Endometrium (tissue), 2 donors: ENCODE measurements around the gene ST6GALNAC6.

ENCODE experiments used
- FAIRE-seq: peaks from 2 replicates; lab custom pipeline; 2012; peaks lifted over from hg19 to GRCh38; lab: Jason Lieb, UNC
- donor health status: control.
- donor health status: control.

The ST6GALNAC6 gene, protein sequence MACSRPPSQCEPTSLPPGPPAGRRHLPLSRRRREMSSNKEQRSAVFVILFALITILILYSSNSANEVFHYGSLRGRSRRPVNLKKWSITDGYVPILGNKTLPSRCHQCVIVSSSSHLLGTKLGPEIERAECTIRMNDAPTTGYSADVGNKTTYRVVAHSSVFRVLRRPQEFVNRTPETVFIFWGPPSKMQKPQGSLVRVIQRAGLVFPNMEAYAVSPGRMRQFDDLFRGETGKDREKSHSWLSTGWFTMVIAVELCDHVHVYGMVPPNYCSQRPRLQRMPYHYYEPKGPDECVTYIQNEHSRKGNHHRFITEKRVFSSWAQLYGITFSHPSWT

GRCh38 chr9:127899128-127899943, at the start of gene ST6GALNAC6:
Gene ST6GALNAC6 (minus strand): TSS chr9:127899603. CDS start chr9:127897981, 1,622 bp downstream.
- FAIRE-seq, result no peak

GRCh38 chr9:127947841-127948710, 48.7 kb upstream of the ST6GALNAC6 start:
- no peak for FAIRE-seq

DNA sequence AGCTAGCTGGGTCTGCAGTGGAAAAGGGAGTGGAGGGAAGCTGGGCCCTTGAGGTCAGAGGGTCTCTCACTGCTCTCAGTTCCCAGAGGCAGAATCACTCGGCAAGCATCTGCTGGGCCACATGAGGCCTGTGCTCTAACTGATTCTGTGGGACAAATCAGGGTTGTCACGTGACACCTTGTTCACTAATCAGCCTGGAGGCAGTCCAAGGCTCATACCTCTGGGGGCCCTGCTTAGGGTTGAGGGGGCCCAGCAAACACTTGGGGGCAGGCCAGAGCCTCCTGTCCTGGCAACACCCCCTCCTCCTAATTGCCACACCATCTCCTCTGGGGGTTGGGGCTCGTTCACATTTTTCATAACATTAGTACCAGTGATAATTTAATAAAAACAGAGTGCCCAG, 47.3 kb upstream of the ST6GALNAC6 start:
- FAIRE-seq, result no peak

GRCh38 chr9:127945942-127946341, 46.5 kb upstream of the ST6GALNAC6 start:
- FAIRE-seq, result no peak

GRCh38 chr9:127945338-127945737, 45.9 kb upstream of the ST6GALNAC6 start:
- FAIRE-seq, result no peak

DNA sequence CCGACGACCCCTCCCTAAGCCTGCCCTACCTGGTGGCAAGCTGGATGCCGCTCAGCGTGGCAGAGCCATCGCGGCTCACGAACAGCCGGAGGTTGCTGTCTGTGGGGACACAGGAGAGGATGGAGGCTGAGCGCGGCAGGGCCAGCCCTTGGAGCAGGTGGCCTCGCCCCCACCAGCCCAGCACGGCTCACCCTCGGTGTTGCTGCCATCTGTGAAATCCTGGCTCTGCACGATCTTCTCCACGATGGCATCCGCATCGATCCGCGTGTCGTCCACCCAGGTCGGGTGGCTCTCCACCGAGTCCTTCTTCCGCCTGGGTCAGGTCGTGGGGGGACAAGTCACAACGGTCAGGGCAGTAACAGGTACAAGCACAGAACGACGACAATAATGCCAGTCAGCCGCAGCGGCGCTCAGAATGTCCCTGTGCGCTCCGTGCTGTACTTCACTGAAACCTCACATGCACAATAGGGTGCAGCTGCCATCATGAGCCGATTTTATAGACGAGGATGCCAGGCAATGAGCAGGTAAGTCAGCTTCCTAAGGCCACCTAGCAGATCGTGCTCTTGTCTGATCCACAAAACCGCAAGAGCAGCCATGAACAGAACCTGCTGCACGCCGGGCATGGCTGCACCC, 45.3 kb upstream of the ST6GALNAC6 start:
- FAIRE-seq, result no peak

DNA sequence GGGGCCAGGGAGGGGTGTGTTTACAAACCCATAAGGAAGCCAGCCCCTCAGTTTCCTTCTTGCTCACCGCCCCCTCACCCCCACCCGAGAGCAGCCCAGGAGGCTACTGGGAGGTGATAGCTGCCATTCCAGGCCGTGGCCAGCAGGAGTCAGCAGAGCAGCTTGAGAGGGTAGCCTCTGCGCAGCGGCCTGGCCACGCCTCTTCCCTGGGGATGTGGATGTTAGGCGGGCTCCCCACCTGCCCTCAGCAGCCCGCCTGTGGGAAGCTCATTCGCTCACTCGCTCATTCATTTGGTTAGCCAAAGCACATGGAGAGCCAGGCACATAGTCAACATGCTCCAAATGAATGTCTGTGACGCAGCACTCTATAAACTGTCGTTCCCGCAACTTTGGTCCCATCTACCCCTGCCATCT, 44.3 kb upstream of the ST6GALNAC6 start:
- FAIRE-seq, result no peak

- no peak for FAIRE-seq
Observed at GRCh38 chr9:127943011-127943662, 43.7 kb upstream of the ST6GALNAC6 start.

GRCh38 chr9:127942216-127943010, 43.0 kb upstream of the ST6GALNAC6 start:
- FAIRE-seq, result no peak

- FAIRE-seq, result no peak
Observed at GRCh38 chr9:127941961-127942215, 42.5 kb upstream of the ST6GALNAC6 start.

- FAIRE-seq, result no peak
Observed at GRCh38 chr9:127941062-127941960, 41.9 kb upstream of the ST6GALNAC6 start.

DNA sequence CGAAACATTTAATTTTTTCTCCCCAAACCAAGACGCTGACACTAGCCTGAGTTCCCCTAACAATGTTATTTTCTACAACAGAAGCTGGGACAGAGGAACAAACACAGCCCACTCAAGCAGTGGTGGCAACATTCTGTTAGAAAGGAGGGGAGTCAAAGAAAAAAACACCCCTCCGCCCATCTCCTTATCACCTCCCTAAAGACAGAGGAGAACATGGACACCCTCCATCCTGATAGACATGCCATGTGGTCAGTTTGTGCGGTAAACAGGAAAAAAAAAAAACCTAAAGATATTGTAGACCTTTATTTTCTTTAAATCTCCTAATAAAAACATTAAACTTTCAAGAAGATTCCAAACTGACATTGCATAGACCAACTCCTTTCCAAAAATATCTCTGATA, 41.2 kb upstream of the ST6GALNAC6 start:
- no peak for FAIRE-seq

GRCh38 chr9:127938298-127938690, 38.9 kb upstream of the ST6GALNAC6 start:
- no peak for FAIRE-seq

GRCh38 chr9:127937388-127938297, 38.2 kb upstream of the ST6GALNAC6 start, which contains the start of gene DPM2:
Gene DPM2 (minus strand): TSS chr9:127937854. CDS start chr9:127937820, 34 bp downstream.
- no peak for FAIRE-seq

DNA sequence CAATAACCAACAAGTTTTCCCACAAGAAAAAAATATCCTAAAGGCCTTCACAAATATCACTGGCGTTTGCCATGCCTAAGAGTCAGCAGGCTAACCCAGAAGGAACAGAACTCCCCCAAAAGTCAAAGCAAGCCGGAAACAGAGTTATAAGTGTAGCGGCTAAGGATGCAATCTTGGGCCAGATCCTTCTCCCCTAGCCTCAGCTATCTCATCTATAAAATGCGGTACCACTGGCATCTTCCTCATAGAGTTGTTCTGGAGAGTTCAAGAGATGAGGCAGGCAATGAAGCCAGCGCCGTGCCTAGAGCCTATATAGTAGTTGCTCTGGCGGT, 37.6 kb upstream of the ST6GALNAC6 start:
- FAIRE-seq, result no peak

- no peak for FAIRE-seq
Observed at GRCh38 chr9:127936347-127936852, 37.0 kb upstream of the ST6GALNAC6 start.

DNA sequence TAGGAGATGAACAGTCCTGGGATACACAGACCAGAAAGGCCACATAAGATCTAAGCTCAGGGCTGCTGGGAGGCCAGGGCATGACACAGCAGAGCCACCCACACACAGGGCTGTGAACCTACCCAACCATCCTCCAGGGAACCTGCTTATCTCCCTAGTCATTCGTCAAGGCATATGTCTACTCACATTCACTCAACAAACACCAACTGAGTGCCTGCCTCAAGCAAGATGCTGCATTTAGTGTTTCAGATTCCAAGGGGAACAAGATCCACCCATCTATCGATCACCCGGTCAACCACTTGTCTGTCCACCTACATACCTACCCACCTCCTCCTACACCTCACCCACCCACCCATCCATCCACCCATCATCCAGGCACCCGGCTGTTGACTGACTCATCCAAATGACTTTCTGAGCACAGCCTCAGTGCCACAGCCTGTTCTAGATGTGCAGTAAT, 36.4 kb upstream of the ST6GALNAC6 start:
- FAIRE-seq, result no peak

DNA sequence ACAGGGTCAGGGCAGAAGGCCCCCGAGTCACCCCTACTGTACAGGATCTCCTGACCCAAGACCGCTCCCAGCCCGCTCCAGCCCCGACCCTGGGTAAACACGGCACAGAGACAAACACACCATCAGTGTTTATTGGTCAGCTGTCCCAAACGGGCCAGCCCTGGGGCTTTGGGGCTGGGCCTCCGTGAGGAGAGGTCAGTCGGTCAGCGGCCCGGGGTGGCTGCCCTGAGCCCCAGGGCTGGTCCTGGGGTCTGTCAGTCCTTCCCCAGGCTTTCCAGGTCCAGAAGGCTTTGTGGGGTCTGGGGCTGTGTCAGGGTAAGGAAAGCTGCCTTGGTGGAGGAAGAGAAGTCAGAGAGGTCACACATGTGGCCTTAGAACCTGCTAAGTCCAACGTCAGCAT, 35.6 kb upstream of the ST6GALNAC6 start:
- no peak for FAIRE-seq
